ENCODE results near the gene KIAA0513. TPM values are rescaled to one million over a fixed set of nuclear protein-coding genes. Genes with fewer than 3 reads are reported as not detected.

Gene KIAA0513
- total RNA-seq, 1 donor from 2014 or later, result 6.1 TPM

DNA sequence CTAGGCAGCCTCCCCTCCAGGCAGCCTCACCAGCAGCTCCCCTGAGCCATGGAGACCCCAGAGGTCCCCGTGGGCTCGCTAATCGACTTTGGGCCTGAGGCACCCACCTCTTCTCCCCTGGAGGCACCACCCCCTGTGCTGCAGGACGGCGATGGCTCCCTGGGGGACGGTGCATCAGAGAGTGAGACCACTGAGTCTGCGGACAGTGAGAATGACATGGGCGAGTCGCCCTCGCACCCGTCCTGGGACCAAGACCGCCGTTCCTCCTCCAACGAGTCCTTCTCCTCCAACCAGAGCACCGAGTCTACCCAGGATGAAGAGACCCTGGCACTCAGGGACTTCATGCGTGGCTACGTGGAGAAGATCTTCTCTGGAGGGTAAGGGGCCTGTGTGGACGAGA is 39.4 kb downstream of the KIAA0513 start:
- H4K20me1 ChIP-seq (ENCODE audit: low read depth), result no peaks in the 10 kb centered on the region
- H3K4me3 ChIP-seq, result no peak overlapping the region
- Mint-ChIP-seq H3K27me3 (ENCODE audit: insufficient read depth, low read depth) (no peaks in the 10 kb centered on the region), H3K4me1 (peaks cover 15% of the 10 kb centered on the region), H3K4me3 (no peak overlapping the region), H3K27ac (no peak overlapping the region), H3K9me3 (no peaks in the 10 kb centered on the region), H3K36me3 (no peaks in the 10 kb centered on the region)
- H3K27ac ChIP-seq, result no peak overlapping the region
- no peak overlapping the region for H3K9ac ChIP-seq
- TF ChIP-seq EZH2 (IDR thresholded peaks at IDR 0.05), result no peak
- TF ChIP-seq EZH2phosphoT487 (IDR thresholded peaks at IDR 0.05), result no peak
- TF ChIP-seq, protein P1, sequence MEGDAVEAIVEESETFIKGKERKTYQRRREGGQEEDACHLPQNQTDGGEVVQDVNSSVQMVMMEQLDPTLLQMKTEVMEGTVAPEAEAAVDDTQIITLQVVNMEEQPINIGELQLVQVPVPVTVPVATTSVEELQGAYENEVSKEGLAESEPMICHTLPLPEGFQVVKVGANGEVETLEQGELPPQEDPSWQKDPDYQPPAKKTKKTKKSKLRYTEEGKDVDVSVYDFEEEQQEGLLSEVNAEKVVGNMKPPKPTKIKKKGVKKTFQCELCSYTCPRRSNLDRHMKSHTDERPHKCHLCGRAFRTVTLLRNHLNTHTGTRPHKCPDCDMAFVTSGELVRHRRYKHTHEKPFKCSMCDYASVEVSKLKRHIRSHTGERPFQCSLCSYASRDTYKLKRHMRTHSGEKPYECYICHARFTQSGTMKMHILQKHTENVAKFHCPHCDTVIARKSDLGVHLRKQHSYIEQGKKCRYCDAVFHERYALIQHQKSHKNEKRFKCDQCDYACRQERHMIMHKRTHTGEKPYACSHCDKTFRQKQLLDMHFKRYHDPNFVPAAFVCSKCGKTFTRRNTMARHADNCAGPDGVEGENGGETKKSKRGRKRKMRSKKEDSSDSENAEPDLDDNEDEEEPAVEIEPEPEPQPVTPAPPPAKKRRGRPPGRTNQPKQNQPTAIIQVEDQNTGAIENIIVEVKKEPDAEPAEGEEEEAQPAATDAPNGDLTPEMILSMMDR (IDR thresholded peaks at IDR 0.05), result no peak
- no peaks in the 10 kb centered on the region for H3K9me3 ChIP-seq (ENCODE audit: low read depth)
- H3F3A ChIP-seq (ENCODE audit: low read depth), result no peaks in the 10 kb centered on the region
- no peak overlapping the region for H2AFZ ChIP-seq (replicated peaks)
- no peaks in the 10 kb centered on the region for H3K4me1 ChIP-seq
- no peaks in the 10 kb centered on the region for H3K27me3 ChIP-seq
- no peak overlapping the region for H3K4me2 ChIP-seq
- no peaks in the 10 kb centered on the region for H3K36me3 ChIP-seq
- no peaks in the 10 kb centered on the region for H3K79me2 ChIP-seq (ENCODE audit: low read depth)
- DNase-seq (ENCODE audit: low spot score), result no peak

DNA sequence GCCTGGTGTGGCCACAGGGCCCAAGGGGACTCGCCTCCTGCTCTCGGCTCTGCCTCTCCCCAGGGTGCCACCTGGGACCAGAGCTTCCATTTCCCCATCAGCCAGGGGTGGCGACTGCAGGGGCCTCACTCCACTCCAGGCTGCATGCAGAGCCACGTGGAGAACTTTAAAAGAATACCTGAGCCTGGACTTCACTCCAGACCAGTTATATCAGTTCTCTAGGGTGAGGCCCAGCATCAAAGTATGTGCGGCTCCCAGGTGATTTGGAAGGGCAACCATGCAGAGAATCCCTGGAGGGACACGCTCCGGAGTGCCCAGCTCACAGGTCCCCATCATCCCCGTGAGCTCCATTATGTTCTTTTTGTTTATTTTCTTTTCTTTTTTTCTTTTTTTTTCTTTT is 39.8 kb downstream of the KIAA0513 start:
- Histone ChIP-seq H4K20me1 (ENCODE audit: low read depth) (no peaks in the 10 kb centered on the region), H3K9ac (no peak overlapping the region), H2AFZ (replicated peaks) (no peak overlapping the region), H3K79me2 (ENCODE audit: low read depth) (no peaks in the 10 kb centered on the region), H3F3A (ENCODE audit: low read depth) (no peaks in the 10 kb centered on the region), H3K9me3 (ENCODE audit: low read depth) (no peaks in the 10 kb centered on the region), H3K27me3 (no peaks in the 10 kb centered on the region), H3K36me3 (no peaks in the 10 kb centered on the region), H3K27ac (no peak overlapping the region), H3K4me1 (no peaks in the 10 kb centered on the region), H3K4me3 (no peak overlapping the region), H3K4me2 (no peak overlapping the region)
- Mint-ChIP-seq H3K4me3 (no peak overlapping the region), H3K27ac (no peak overlapping the region), H3K27me3 (ENCODE audit: insufficient read depth, low read depth) (no peaks in the 10 kb centered on the region), H3K36me3 (no peaks in the 10 kb centered on the region), H3K9me3 (no peaks in the 10 kb centered on the region), H3K4me1 (peaks cover 11% of the 10 kb centered on the region)
- TF ChIP-seq, protein P1 (IDR thresholded peaks at IDR 0.05), result no peak
- no peak for TF ChIP-seq EZH2 (IDR thresholded peaks at IDR 0.05)
- no peak for TF ChIP-seq EZH2phosphoT487 (IDR thresholded peaks at IDR 0.05)
- DNase-seq (ENCODE audit: low spot score), result no peak

DNA sequence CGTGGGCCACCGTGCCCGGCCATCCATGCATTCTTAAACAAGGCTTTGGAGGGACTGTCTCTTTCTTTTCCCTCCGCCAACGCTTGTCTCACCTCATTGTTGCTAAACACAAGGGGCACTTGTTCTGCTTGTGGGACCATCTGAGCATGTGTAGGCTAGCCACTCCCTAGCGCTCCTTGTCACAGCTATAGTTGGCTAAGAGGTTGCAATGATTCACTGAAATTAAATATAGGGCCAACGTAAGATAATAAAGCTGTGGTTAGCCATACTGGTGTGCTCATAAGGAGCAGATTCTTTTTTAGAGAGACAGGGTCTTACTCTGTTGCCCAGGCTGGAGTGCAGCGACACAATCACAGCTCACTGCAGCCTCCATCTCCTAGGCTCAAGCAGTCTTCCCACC is 41.2 kb downstream of the KIAA0513 start:
- no peaks in the 10 kb centered on the region for H3K9me3 ChIP-seq (ENCODE audit: low read depth)
- no peaks in the 10 kb centered on the region for H3K4me1 ChIP-seq
- no peaks in the 10 kb centered on the region for H3K36me3 Mint-ChIP-seq
- no peaks in the 10 kb centered on the region for H3K9me3 Mint-ChIP-seq
- no peak overlapping the region for H2AFZ ChIP-seq (replicated peaks)
- H3K27ac Mint-ChIP-seq, result no peak overlapping the region
- no peaks in the 10 kb centered on the region for H3F3A ChIP-seq (ENCODE audit: low read depth)
- H3K79me2 ChIP-seq (ENCODE audit: low read depth), result no peaks in the 10 kb centered on the region
- DNase-seq (ENCODE audit: low spot score), result no peak
- TF ChIP-seq EZH2 (IDR thresholded peaks at IDR 0.05), result no peak
- TF ChIP-seq EZH2phosphoT487 (IDR thresholded peaks at IDR 0.05), result no peak
- TF ChIP-seq, protein P1 (IDR thresholded peaks at IDR 0.05), result no peak
- no peak overlapping the region for H3K4me3 ChIP-seq
- no peak overlapping the region for H3K27ac ChIP-seq
- no peaks in the 10 kb centered on the region for H3K36me3 ChIP-seq
- no peak overlapping the region for H3K4me3 Mint-ChIP-seq
- no peak overlapping the region for H3K4me2 ChIP-seq
- H3K27me3 Mint-ChIP-seq (ENCODE audit: insufficient read depth, low read depth), result no peaks in the 10 kb centered on the region
- no peak overlapping the region for H3K9ac ChIP-seq
- H4K20me1 ChIP-seq (ENCODE audit: low read depth), result no peaks in the 10 kb centered on the region
- peaks cover 8% of the 10 kb centered on the region for H3K4me1 Mint-ChIP-seq
- H3K27me3 ChIP-seq, result no peaks in the 10 kb centered on the region

Measured in neural progenitor cell (in vitro differentiated cells).